ENCODE data around the gene CAMSAP1. TPM values are rescaled to one million over a fixed set of nuclear protein-coding genes. Genes with fewer than 3 reads are reported as not detected.

Gene CAMSAP1
- total and polyA plus RNA-seq, 2 donors from 2014 or later: 3.3 to 38.6 TPM

DNA sequence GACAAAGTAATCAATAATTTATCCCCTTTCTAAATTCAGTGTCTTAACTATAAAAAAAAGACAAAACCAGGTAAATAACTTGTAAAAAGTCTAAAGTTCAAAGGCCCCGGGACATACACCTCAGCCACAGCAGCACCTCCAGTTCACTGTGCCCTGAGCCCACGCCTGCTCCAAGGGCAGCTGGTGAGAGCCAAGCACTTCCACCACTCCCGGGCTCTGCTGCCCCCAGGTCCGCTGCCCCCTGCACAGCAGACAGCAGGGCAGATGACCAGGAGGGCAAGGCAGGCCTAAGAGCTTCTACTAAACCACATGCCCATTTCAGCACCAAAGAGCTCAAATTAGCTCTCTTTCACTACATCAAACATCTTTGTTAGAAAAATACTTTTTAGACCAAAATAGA lies 91.9 kb downstream of the CAMSAP1 start:
- Histone ChIP-seq H3K36me3 (ENCODE audit: control insufficient read depth in 2 of 3, insufficient read depth in 3 of 3, low read length in 3 of 3) (peaks cover 0 to 43% (median 25%) of the 10 kb centered on the region in 3 donors), H3K9me3 (ENCODE audit: control insufficient read depth in 2 of 3, insufficient read depth in 1 of 3, low read length in 3 of 3) (no peaks in the 10 kb centered on the region), H3K9ac (ENCODE audit: low read length in 3 of 3) (no peak overlapping the region), H3K27ac (ENCODE audit: low read depth in 2 of 2, low read length in 2 of 2) (no peak overlapping the region), H3K4me3 (ENCODE audit: low read length in 3 of 3) (no peak overlapping the region), H3K4me1 (ENCODE audit: control insufficient read depth in 2 of 3, insufficient read depth in 2 of 3, low read depth in 1 of 3, low read length in 3 of 3) (no peaks in the 10 kb centered on the region), H3K27me3 (ENCODE audit: control insufficient read depth, insufficient read depth, low read length) (no peaks in the 10 kb centered on the region)
- DNase-seq (peak in 1 of 5 donors; percentile 21), FAIRE-seq (no peak)
- TF ChIP-seq, protein P1, sequence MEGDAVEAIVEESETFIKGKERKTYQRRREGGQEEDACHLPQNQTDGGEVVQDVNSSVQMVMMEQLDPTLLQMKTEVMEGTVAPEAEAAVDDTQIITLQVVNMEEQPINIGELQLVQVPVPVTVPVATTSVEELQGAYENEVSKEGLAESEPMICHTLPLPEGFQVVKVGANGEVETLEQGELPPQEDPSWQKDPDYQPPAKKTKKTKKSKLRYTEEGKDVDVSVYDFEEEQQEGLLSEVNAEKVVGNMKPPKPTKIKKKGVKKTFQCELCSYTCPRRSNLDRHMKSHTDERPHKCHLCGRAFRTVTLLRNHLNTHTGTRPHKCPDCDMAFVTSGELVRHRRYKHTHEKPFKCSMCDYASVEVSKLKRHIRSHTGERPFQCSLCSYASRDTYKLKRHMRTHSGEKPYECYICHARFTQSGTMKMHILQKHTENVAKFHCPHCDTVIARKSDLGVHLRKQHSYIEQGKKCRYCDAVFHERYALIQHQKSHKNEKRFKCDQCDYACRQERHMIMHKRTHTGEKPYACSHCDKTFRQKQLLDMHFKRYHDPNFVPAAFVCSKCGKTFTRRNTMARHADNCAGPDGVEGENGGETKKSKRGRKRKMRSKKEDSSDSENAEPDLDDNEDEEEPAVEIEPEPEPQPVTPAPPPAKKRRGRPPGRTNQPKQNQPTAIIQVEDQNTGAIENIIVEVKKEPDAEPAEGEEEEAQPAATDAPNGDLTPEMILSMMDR (IDR thresholded peaks at IDR 0.05; ENCODE audit: borderline replicate concordance, extremely low read depth, insufficient read depth): no peak
- intact Hi-C loops (cut with DNase I): no loop called here

DNA sequence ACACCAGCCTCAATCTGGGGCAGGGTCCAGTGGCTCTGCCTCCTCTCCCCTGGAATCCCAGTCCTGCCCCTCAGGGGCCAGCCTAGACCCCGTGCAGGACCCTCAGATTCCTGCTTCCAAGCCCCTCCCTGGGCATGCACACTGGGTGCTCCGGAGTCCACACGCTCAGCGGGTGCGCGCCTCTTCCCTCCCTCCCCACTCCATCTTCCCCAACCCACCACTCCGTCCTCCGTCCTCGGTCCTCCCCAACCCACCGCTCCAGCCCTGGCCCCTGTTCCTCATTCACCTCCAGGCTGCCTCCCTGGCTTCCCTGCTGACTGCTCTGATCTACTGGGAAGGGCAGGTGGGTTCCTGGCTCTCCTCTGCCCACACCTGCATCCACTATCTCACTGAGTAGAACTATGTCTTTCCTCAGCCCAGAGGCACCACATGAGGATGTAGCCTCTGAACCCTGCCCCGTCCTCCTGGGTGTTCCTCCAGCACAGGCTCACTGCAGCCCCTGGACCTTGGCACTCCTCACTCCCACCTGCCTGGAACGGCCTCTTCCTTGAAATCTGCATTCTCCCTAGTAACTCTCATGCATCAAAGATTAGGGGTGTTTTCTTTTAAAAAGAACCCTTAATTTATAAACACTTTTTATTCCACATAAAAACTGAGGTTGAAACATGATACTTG lies 92.8 kb downstream of the CAMSAP1 start:
- Histone ChIP-seq H3K4me1 (ENCODE audit: control insufficient read depth in 2 of 3, insufficient read depth in 2 of 3, low read depth in 1 of 3, low read length in 3 of 3) (no peaks in the 10 kb centered on the region), H3K9ac (ENCODE audit: low read length in 3 of 3) (no peak overlapping the region), H3K36me3 (ENCODE audit: control insufficient read depth in 2 of 3, insufficient read depth in 3 of 3, low read length in 3 of 3) (peaks cover 0 to 40% (median 29%) of the 10 kb centered on the region in 3 donors), H3K9me3 (ENCODE audit: control insufficient read depth in 2 of 3, insufficient read depth in 1 of 3, low read length in 3 of 3) (no peaks in the 10 kb centered on the region), H3K4me3 (ENCODE audit: low read length in 3 of 3) (no peak overlapping the region), H3K27ac (ENCODE audit: low read depth in 2 of 2, low read length in 2 of 2) (no peak overlapping the region), H3K27me3 (ENCODE audit: control insufficient read depth, insufficient read depth, low read length) (no peaks in the 10 kb centered on the region)
- FAIRE-seq (no peak), DNase-seq (peak in 2 of 5 donors; percentile 11 to 26)
- TF ChIP-seq, protein P1 (IDR thresholded peaks at IDR 0.05; ENCODE audit: borderline replicate concordance, extremely low read depth, insufficient read depth): no peak
- intact Hi-C loops (cut with DNase I): no loop called here

DNA sequence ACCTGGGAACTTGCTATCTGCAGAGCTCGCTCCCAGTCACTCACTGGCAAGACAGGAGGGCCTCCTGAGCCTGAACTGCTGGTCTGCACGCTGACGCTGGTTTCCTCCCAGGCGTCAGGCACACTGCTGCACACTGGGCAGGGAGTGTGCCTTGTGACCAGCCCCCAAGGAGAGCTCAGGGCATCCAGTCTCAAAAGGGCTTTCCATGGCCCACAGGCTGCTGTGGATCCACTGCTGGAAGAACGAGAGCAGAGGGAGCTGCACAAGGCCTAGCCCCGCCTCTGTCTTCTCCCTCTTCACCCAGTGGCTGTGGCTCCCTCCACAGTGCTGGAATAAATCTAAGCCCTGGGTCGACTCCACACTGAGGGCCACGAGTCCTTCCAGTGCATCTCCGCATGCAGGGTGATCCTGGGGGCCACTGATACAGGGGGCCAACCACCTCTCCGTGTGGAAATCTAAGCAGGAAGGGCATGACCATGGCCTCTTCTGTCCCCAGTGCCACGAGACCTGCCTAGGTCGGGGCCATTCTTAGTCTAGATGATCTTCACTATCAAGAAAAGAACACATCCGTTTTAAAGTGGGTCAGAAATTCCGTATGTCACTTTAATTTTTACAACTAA lies 93.6 kb downstream of the CAMSAP1 start:
- Histone ChIP-seq H3K9ac (ENCODE audit: low read length in 3 of 3) (no peak overlapping the region), H3K4me1 (ENCODE audit: control insufficient read depth in 2 of 3, insufficient read depth in 2 of 3, low read depth in 1 of 3, low read length in 3 of 3) (no peaks in the 10 kb centered on the region), H3K9me3 (ENCODE audit: control insufficient read depth in 2 of 3, insufficient read depth in 1 of 3, low read length in 3 of 3) (no peaks in the 10 kb centered on the region), H3K27ac (ENCODE audit: low read depth in 2 of 2, low read length in 2 of 2) (no peak overlapping the region), H3K36me3 (ENCODE audit: control insufficient read depth in 2 of 3, insufficient read depth in 3 of 3, low read length in 3 of 3) (peaks cover 0 to 37% (median 29%) of the 10 kb centered on the region in 3 donors), H3K4me3 (ENCODE audit: low read length in 3 of 3) (no peak overlapping the region), H3K27me3 (ENCODE audit: control insufficient read depth, insufficient read depth, low read length) (no peaks in the 10 kb centered on the region)
- intact Hi-C loops (cut with DNase I): no loop called here
- TF ChIP-seq, protein P1 (IDR thresholded peaks at IDR 0.05; ENCODE audit: borderline replicate concordance, extremely low read depth, insufficient read depth): no peak
- FAIRE-seq (no peak), DNase-seq (peak in 1 of 5 donors; percentile 16)
